ENCODE results near the gene SMARCAL1. TPM values are rescaled to one million over a fixed set of nuclear protein-coding genes. Genes with fewer than 3 reads are reported as not detected.

The SMARCAL1 gene
- polyA plus RNA-seq, 1 of the 3 experiments (the other 2 are of a cell fraction): 27.0 TPM

DNA sequence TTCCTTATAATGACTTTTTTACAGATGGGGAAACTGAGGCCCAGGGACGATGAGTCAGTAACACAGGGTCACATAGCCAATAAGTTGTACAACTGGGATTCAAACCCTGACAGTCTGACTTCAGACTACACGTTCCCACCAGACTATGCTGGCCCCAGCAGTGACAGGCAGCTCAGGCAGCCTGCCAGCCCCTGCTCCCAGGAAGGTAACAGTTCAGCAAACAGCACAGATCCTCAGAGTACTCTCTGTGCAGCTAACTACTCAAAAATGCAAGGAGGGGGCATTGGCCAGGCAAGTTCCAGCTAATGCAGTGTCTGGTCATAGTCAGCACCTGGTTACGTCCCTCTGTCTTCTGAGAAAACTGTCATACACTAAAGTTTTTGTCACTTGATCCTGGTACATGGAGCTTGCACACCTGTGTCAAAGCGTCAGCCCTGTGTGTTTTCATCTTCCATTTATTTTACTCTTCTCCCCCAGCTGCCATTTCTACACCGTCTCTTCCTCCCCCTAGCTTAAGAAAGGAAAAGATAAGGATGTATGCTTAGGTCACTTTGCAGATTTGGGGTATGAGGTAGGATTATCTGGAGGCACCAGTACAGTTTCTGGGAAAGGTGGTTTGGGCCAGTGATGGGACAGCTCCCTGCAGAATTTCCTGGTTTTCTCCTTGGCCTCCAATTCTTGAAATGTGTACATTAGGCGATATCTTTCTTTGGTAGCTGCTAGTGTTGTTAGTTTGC lies 4.5 kb downstream of the SMARCAL1 start:
- H3K4me2 ChIP-seq: no peak overlapping the region
- WGBS (ENCODE audit: low lambda C conversion rate): 91% methylated on average over 6 of the region's 6 CpGs
- H3K4me3 ChIP-seq (ENCODE audit: low read depth in 2 of 2, low read length in 1 of 2): no peak overlapping the region
- ChIA-PET CTCF (interaction anchor here (1.1 kb wide), 2 partner anchors 12 to 292 kb away, joined by 3 to 4 read pairs; no protein-coding TSS in a partner anchor), POLR2A (interaction anchor here (0.9 kb wide), 1 partner anchor 255 kb away, joined by 3 read pairs; no protein-coding TSS in a partner anchor)
- H3K36me3 ChIP-seq (replicated peaks in 1 of 2; ENCODE audit: control insufficient read depth in 1 of 2, insufficient read depth in 2 of 2, low read length in 1 of 2): peaks cover 37 to 42% of the 10 kb centered on the region in 2 experiments
- H3K4me1 ChIP-seq (ENCODE audit: control insufficient read depth in 1 of 2, insufficient read depth in 2 of 2, low read depth in 1 of 2, low read length in 1 of 2): peaks cover 5 to 7% of the 10 kb centered on the region in 2 experiments; a peak in 2 of 4 replicates
- H3F3A ChIP-seq (replicated peaks; ENCODE audit: insufficient read depth): peaks cover 3% of the 10 kb centered on the region
- no peak overlapping the region for H3K9ac ChIP-seq
- H4K20me1 ChIP-seq (ENCODE audit: insufficient read depth): no peaks in the 10 kb centered on the region
- TF ChIP-seq, protein P1, sequence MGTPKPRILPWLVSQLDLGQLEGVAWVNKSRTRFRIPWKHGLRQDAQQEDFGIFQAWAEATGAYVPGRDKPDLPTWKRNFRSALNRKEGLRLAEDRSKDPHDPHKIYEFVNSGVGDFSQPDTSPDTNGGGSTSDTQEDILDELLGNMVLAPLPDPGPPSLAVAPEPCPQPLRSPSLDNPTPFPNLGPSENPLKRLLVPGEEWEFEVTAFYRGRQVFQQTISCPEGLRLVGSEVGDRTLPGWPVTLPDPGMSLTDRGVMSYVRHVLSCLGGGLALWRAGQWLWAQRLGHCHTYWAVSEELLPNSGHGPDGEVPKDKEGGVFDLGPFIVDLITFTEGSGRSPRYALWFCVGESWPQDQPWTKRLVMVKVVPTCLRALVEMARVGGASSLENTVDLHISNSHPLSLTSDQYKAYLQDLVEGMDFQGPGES (IDR thresholded peaks at IDR 0.05; ENCODE audit: low read depth, low read length): no peak
- TF ChIP-seq RFX5 (IDR thresholded peaks at IDR 0.05; ENCODE audit: low read length) (no peak), YY1 (IDR thresholded peaks at IDR 0.05; ENCODE audit: low read depth) (no peak), USF1 (IDR thresholded peaks at IDR 0.05; ENCODE audit: borderline replicate concordance, low read depth) (no peak), USF2 (IDR thresholded peaks at IDR 0.05; ENCODE audit: borderline replicate concordance, low read depth, low read length) (no peak), NFIC (IDR thresholded peaks at IDR 0.05; ENCODE audit: borderline replicate concordance) (no peak), GATA2 (CRISPR knock-in tag; IDR thresholded peaks at IDR 0.05) (no peak), EP300 (IDR thresholded peaks at IDR 0.05; ENCODE audit: borderline replicate concordance in 1 of 2, low read depth in 1 of 2, low read length in 1 of 2) (no peak), TEAD4 (IDR thresholded peaks at IDR 0.05; ENCODE audit: borderline replicate concordance, insufficient read depth) (no peak), GABPA (IDR thresholded peaks at IDR 0.05; ENCODE audit: low read depth) (no peak), MXI1 (IDR thresholded peaks at IDR 0.05; ENCODE audit: low read depth, low read length) (no peak), CHD2 (IDR thresholded peaks at IDR 0.05; ENCODE audit: low read length, partially characterized antibody) (no peak)
- H2AFZ ChIP-seq (ENCODE audit: low read depth): no peak overlapping the region
- H3K9me2 ChIP-seq: no peaks in the 10 kb centered on the region
- H3K27ac ChIP-seq (ENCODE audit: low read depth in 2 of 2, low read length in 1 of 2): no peak overlapping the region
- H3K79me2 ChIP-seq (ENCODE audit: insufficient read depth): peaks cover 24% of the 10 kb centered on the region; the same call in 1 of the 2 replicates
- no peaks in the 10 kb centered on the region for H3K9me3 ChIP-seq
- no peak for DNase-seq
- H3K27me3 ChIP-seq (ENCODE audit: insufficient read depth): no peaks in the 10 kb centered on the region

DNA sequence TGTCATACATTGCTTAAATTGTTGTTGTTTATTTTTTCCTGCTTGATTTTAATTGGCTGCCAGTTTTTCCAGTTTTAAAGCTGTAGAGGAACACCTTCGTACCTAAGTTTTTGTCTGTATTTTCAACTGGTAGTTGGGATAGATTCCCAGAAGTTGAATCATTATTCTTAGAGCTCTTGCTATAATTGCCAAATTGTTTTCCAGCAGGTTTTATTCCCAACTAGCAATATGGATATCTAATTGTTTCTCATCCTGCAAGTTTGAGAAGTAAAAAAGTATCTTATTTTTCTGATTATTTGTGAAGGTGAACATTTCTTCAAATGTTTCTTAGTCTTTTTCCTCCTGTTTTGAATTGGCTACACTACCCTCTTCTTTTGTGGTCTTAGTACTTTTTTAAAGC lies 6.7 kb downstream of the SMARCAL1 start:
- no peak overlapping the region for H3K27ac ChIP-seq (ENCODE audit: low read depth in 2 of 2, low read length in 1 of 2)
- ChIA-PET CTCF (no interaction called here), POLR2A (no interaction called here)
- DNase-seq: no peak
- peaks cover 58 to 61% of the 10 kb centered on the region in 2 experiments for H3K36me3 ChIP-seq (replicated peaks in 1 of 2; ENCODE audit: control insufficient read depth in 1 of 2, insufficient read depth in 2 of 2, low read length in 1 of 2)
- no peaks in the 10 kb centered on the region for H3K9me2 ChIP-seq
- no peak overlapping the region for H3K4me3 ChIP-seq (ENCODE audit: low read depth in 2 of 2, low read length in 1 of 2)
- H3F3A ChIP-seq (replicated peaks; ENCODE audit: insufficient read depth): peaks cover 2% of the 10 kb centered on the region
- H3K4me2 ChIP-seq: no peak overlapping the region
- H3K79me2 ChIP-seq (ENCODE audit: insufficient read depth): peaks cover 10% of the 10 kb centered on the region; the same call in 1 of the 2 replicates
- no peaks in the 10 kb centered on the region for H3K4me1 ChIP-seq (ENCODE audit: control insufficient read depth in 1 of 2, insufficient read depth in 2 of 2, low read depth in 1 of 2, low read length in 1 of 2)
- H2AFZ ChIP-seq (ENCODE audit: low read depth): no peak overlapping the region
- no peak overlapping the region for H3K9ac ChIP-seq
- H3K9me3 ChIP-seq: no peaks in the 10 kb centered on the region
- H3K27me3 ChIP-seq (ENCODE audit: insufficient read depth): no peaks in the 10 kb centered on the region
- 86% methylated on average over 1 of the region's 1 CpG for WGBS (ENCODE audit: low lambda C conversion rate)
- no peaks in the 10 kb centered on the region for H4K20me1 ChIP-seq (ENCODE audit: insufficient read depth)
- TF ChIP-seq ELF1 (IDR thresholded peaks at IDR 0.05) (no peak), USF2 (IDR thresholded peaks at IDR 0.05; ENCODE audit: borderline replicate concordance, low read depth, low read length) (no peak), TAF1 (IDR thresholded peaks at IDR 0.05; ENCODE audit: borderline replicate concordance, low read depth, low read length) (no peak), NRF1 (IDR thresholded peaks at IDR 0.05; ENCODE audit: low read depth, low read length) (no peak), EP300 (IDR thresholded peaks at IDR 0.05; ENCODE audit: borderline replicate concordance in 1 of 2, low read depth in 1 of 2, low read length in 1 of 2) (no peak), RAD21 (IDR thresholded peaks at IDR 0.05; ENCODE audit: low read length) (no peak), TEAD4 (IDR thresholded peaks at IDR 0.05; ENCODE audit: borderline replicate concordance, insufficient read depth) (no peak)
- TF ChIP-seq, protein P2, sequence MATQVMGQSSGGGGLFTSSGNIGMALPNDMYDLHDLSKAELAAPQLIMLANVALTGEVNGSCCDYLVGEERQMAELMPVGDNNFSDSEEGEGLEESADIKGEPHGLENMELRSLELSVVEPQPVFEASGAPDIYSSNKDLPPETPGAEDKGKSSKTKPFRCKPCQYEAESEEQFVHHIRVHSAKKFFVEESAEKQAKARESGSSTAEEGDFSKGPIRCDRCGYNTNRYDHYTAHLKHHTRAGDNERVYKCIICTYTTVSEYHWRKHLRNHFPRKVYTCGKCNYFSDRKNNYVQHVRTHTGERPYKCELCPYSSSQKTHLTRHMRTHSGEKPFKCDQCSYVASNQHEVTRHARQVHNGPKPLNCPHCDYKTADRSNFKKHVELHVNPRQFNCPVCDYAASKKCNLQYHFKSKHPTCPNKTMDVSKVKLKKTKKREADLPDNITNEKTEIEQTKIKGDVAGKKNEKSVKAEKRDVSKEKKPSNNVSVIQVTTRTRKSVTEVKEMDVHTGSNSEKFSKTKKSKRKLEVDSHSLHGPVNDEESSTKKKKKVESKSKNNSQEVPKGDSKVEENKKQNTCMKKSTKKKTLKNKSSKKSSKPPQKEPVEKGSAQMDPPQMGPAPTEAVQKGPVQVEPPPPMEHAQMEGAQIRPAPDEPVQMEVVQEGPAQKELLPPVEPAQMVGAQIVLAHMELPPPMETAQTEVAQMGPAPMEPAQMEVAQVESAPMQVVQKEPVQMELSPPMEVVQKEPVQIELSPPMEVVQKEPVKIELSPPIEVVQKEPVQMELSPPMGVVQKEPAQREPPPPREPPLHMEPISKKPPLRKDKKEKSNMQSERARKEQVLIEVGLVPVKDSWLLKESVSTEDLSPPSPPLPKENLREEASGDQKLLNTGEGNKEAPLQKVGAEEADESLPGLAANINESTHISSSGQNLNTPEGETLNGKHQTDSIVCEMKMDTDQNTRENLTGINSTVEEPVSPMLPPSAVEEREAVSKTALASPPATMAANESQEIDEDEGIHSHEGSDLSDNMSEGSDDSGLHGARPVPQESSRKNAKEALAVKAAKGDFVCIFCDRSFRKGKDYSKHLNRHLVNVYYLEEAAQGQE (IDR thresholded peaks at IDR 0.05; ENCODE audit: low read depth, low read length): no peak

Data from SK-N-SH (cell line).